ENCODE results near the gene ATL1. TPM values are rescaled to one million over a fixed set of nuclear protein-coding genes. Genes with fewer than 3 reads are reported as not detected.

ATL1 gene
- total RNA-seq, 1 experiment from 2014 or later: 3.1 TPM

- no peaks in the 10 kb centered on the region for H3K27me3 Mint-ChIP-seq (ENCODE audit: unreplicated experiment)
- H3K4me3 Mint-ChIP-seq (ENCODE audit: low read depth, unreplicated experiment): no peak overlapping the region
- CTCF ChIA-PET: interaction anchor here (0.6 to 1.3 kb wide), 7 partner anchors 8 to 102 kb away, joined by 3 to 9 read pairs (median 4); no protein-coding TSS in a partner anchor
- DNase-seq: peak; percentile 28
- TF ChIP-seq CTCF (IDR thresholded peaks at IDR 0.05; ENCODE audit: unreplicated experiment): no peak
- peaks cover 7% of the 10 kb centered on the region for H3K36me3 Mint-ChIP-seq (ENCODE audit: insufficient read depth, unreplicated experiment)
- no peaks in the 10 kb centered on the region for H3K9me3 Mint-ChIP-seq (ENCODE audit: low read depth, unreplicated experiment)
- no TSS peak for BruUV-seq (replicated peaks)
- H3K4me1 Mint-ChIP-seq (ENCODE audit: low read depth, unreplicated experiment): peaks cover 17% of the 10 kb centered on the region
- no peak overlapping the region for H3K27ac Mint-ChIP-seq (ENCODE audit: unreplicated experiment)
- intact Hi-C loops (cut with micrococcal nuclease; ENCODE audit: unreplicated experiment): loop anchor here (10.0 kb wide), 1 partner anchor 48 kb away; no protein-coding TSS in a partner anchor
These were observed 107.1 kb downstream of the ATL1 start for GRCh38 chr14:50666772-50667683.

GRCh38 chr14:50667684-50667995 lies 107.7 kb downstream of the ATL1 start:
- Mint-ChIP-seq H3K27me3 (ENCODE audit: unreplicated experiment) (no peaks in the 10 kb centered on the region), H3K4me1 (ENCODE audit: low read depth, unreplicated experiment) (peaks cover 17% of the 10 kb centered on the region), H3K27ac (ENCODE audit: unreplicated experiment) (no peak overlapping the region), H3K4me3 (ENCODE audit: low read depth, unreplicated experiment) (no peak overlapping the region), H3K36me3 (ENCODE audit: insufficient read depth, unreplicated experiment) (peaks cover 7% of the 10 kb centered on the region), H3K9me3 (ENCODE audit: low read depth, unreplicated experiment) (no peaks in the 10 kb centered on the region)
- TF ChIP-seq CTCF (IDR thresholded peaks at IDR 0.05; ENCODE audit: unreplicated experiment): no peak
- CTCF ChIA-PET: no interaction called here
- DNase-seq: peak; percentile 54
- intact Hi-C loops (cut with micrococcal nuclease; ENCODE audit: unreplicated experiment): loop anchor here (10.0 kb wide), 1 partner anchor 47 kb away; no protein-coding TSS in a partner anchor
- no TSS peak for BruUV-seq (replicated peaks)

GRCh38 chr14:50667996-50668825 lies 108.3 kb downstream of the ATL1 start, which contains the start of gene SAV1:
TSS of gene SAV1 (minus strand) at chr14:50668306. CDS start at chr14:50667967, 339 bp downstream.
- Mint-ChIP-seq H3K4me1 (ENCODE audit: low read depth, unreplicated experiment) (peaks cover 15% of the 10 kb centered on the region), H3K9me3 (ENCODE audit: low read depth, unreplicated experiment) (no peaks in the 10 kb centered on the region), H3K27me3 (ENCODE audit: unreplicated experiment) (no peaks in the 10 kb centered on the region), H3K4me3 (ENCODE audit: low read depth, unreplicated experiment) (no peak within 1 kb of the TSS), H3K36me3 (ENCODE audit: insufficient read depth, unreplicated experiment) (peaks cover 7% of the 10 kb centered on the region), H3K27ac (ENCODE audit: unreplicated experiment) (no peak within 1 kb of the TSS)
- no peak for TF ChIP-seq CTCF (IDR thresholded peaks at IDR 0.05; ENCODE audit: unreplicated experiment)
- DNase-seq: peak; percentile 85
- BruUV-seq (replicated peaks): TSS peak; percentile 79
- CTCF ChIA-PET: no interaction called here
- intact Hi-C loops (cut with micrococcal nuclease; ENCODE audit: unreplicated experiment): loop anchor here (10.0 kb wide), 1 partner anchor 47 kb away; no protein-coding TSS in a partner anchor

GRCh38 chr14:50668826-50669143 lies 108.8 kb downstream of the ATL1 start:
- DNase-seq: no peak
- CTCF ChIA-PET: no interaction called here

More at GRCh38 chr14:50668826-50669143, 108.8 kb downstream of the ATL1 start:
- Mint-ChIP-seq H3K9me3 (ENCODE audit: low read depth, unreplicated experiment) (no peaks in the 10 kb centered on the region), H3K27ac (ENCODE audit: unreplicated experiment) (no peak overlapping the region), H3K27me3 (ENCODE audit: unreplicated experiment) (no peaks in the 10 kb centered on the region), H3K36me3 (ENCODE audit: insufficient read depth, unreplicated experiment) (peaks cover 3% of the 10 kb centered on the region), H3K4me1 (ENCODE audit: low read depth, unreplicated experiment) (peaks cover 9% of the 10 kb centered on the region), H3K4me3 (ENCODE audit: low read depth, unreplicated experiment) (no peak overlapping the region)
- intact Hi-C loops (cut with micrococcal nuclease; ENCODE audit: unreplicated experiment): loop anchor here (1.0 to 10.0 kb wide), 2 partner anchors 9 to 46 kb away; no protein-coding TSS in a partner anchor
- no peak for TF ChIP-seq CTCF (IDR thresholded peaks at IDR 0.05; ENCODE audit: unreplicated experiment)
- BruUV-seq (replicated peaks): no TSS peak
